Liver (tissue), 9 donors: Measurements from ENCODE around the gene TECTA. TPM values are rescaled to one million over a fixed set of nuclear protein-coding genes. Genes with fewer than 3 reads are reported as not detected.

ENCODE experiments used
- DNase-seq: peaks from one replicate; pipeline ENCODE4 v3.0.0-alpha.2; 2017; ENCODE audit warnings: low spot score
- H3K27ac ChIP-seq, 2 donors: one replicate each; pipeline ENCODE4 v1.7.0; 2013; ENCODE audit warnings: inconsistent platforms in 2 of 2, low read length in 2 of 2, control low read depth in 1 of 2, low read depth in 1 of 2, mild to moderate bottlenecking in 1 of 2
- H3K27me3 ChIP-seq, 4 donors: one replicate each; pipeline versions ENCODE4 v1.6.1 to v1.7.0; 2013; ENCODE audit warnings: low read length in 3 of 4, inconsistent platforms in 1 of 4, mild to moderate bottlenecking in 1 of 4, moderate library complexity in 1 of 4; ENCODE audit not compliant: control insufficient read depth in 4 of 4, insufficient read depth in 4 of 4
- H3K36me3 ChIP-seq, 4 donors: one replicate each; pipeline versions ENCODE4 v1.6.1 to v1.7.0; 2013; ENCODE audit warnings: low read length in 3 of 4, mild to moderate bottlenecking in 3 of 4, low read depth in 1 of 4, moderate library complexity in 1 of 4; ENCODE audit not compliant: control insufficient read depth in 4 of 4, insufficient read depth in 3 of 4
- H3K4me1 ChIP-seq, 4 donors: one replicate each; pipeline versions ENCODE4 v1.6.1 to v1.7.0; 2013; ENCODE audit warnings: low read length in 3 of 4, mild to moderate bottlenecking in 3 of 4, moderate library complexity in 1 of 4; ENCODE audit not compliant: control insufficient read depth in 4 of 4, insufficient read depth in 4 of 4
- H3K4me3 ChIP-seq, 3 donors: one replicate each; pipeline versions ENCODE4 v1.6.1 to v1.7.0; 2013; ENCODE audit warnings: low read length in 3 of 3, control low read depth in 1 of 3, low read depth in 1 of 3, mild to moderate bottlenecking in 1 of 3
- H3K9ac ChIP-seq, 2 donors: one replicate each; pipeline ENCODE4 v1.7.0; 2013; ENCODE audit warnings: low read length in 2 of 2, mild to moderate bottlenecking in 2 of 2, moderate library complexity in 2 of 2, control low read depth in 1 of 2, low read depth in 1 of 2
- H3K9me3 ChIP-seq, 4 donors: one replicate each; pipeline versions ENCODE4 v1.6.1 to v1.7.0; 2013; ENCODE audit warnings: low read length in 3 of 4; ENCODE audit not compliant: control insufficient read depth in 4 of 4
- CTCF ChIP-seq: fragments of 150-350 bp; IDR thresholded peaks from 2 replicates; pipeline ENCODE4 v1.5.1; 2017; ENCODE audit warnings: improper control_type of control experiment, low read depth, low read length; ENCODE audit not compliant: missing input control
- EGR1 ChIP-seq, 2 donors: IDR thresholded peaks; 2 replicates each; pipeline ENCODE4 v1.6.1; 2016 to 2018; ENCODE audit warnings: antibody characterized with exemption in 2 of 2, low read depth in 2 of 2
- FOXA1 ChIP-seq: IDR thresholded peaks from 2 replicates; pipeline ENCODE4 v1.6.1; 2016; ENCODE audit warnings: antibody characterized with exemption
- FOXA2 ChIP-seq: IDR thresholded peaks from 2 replicates; pipeline ENCODE4 v1.6.1; 2016; ENCODE audit warnings: antibody characterized with exemption
- GABPA ChIP-seq, 2 donors: IDR thresholded peaks in 1 of 2; conservative IDR thresholded peaks in 1 of 2; 2 replicates each; pipeline ENCODE4 v1.6.1; 2016; ENCODE audit warnings: antibody characterized with exemption in 2 of 2, mild to moderate bottlenecking in 1 of 2, moderate library complexity in 1 of 2
- HNF4A ChIP-seq, 2 donors: conservative IDR thresholded peaks; 2 replicates each; pipeline ENCODE4 v1.6.1; 2016; ENCODE audit warnings: antibody characterized with exemption in 2 of 2, mild to moderate bottlenecking in 2 of 2
- HNF4G ChIP-seq: IDR thresholded peaks from 2 replicates; pipeline ENCODE4 v1.6.1; 2016; ENCODE audit warnings: antibody characterized with exemption
- JUND ChIP-seq, 2 donors: IDR thresholded peaks; 2 replicates each; pipeline ENCODE4 v1.6.1; 2016; ENCODE audit warnings: antibody characterized with exemption in 2 of 2
- MAX ChIP-seq: IDR thresholded peaks from 2 replicates; pipeline ENCODE4 v1.6.1; 2016; ENCODE audit warnings: antibody characterized with exemption
- RAD21 ChIP-seq, 2 donors: IDR thresholded peaks; 2 replicates each; pipeline ENCODE4 v1.6.1; 2016; ENCODE audit warnings: antibody characterized with exemption in 2 of 2, mild to moderate bottlenecking in 2 of 2
- REST ChIP-seq: IDR thresholded peaks from 2 replicates; pipeline ENCODE4 v1.6.1; 2016; ENCODE audit warnings: antibody characterized with exemption, mild to moderate bottlenecking
- RXRA ChIP-seq, 2 donors: IDR thresholded peaks; 2 replicates each; pipeline ENCODE4 v1.6.1; 2017 to 2018; ENCODE audit warnings: antibody characterized with exemption in 2 of 2, mild to moderate bottlenecking in 1 of 2
- SP1 ChIP-seq: IDR thresholded peaks from 2 replicates; pipeline ENCODE4 v1.6.1; 2018; ENCODE audit warnings: antibody characterized with exemption, mild to moderate bottlenecking
- TAF1 ChIP-seq: conservative IDR thresholded peaks from 2 replicates; pipeline ENCODE4 v1.6.1; 2016; ENCODE audit warnings: antibody characterized with exemption, mild to moderate bottlenecking
- YY1 ChIP-seq: IDR thresholded peaks from 2 replicates; pipeline ENCODE4 v1.6.1; 2016; ENCODE audit warnings: antibody characterized with exemption, mild to moderate bottlenecking
- WGBS: extraction: QIAGEN DNeasy Blood & Tissue Kit; methylation state at CpG from one replicate; pipeline ENCODE4 v1.1.7; 2013; 5-methylcytosine and 5-hydroxymethylcytosine counted together
- polyA plus RNA-seq, 2 donors: library from polyadenylated mRNA; stranded (reverse) in 1 of 2; unstranded in 1 of 2; fragments of 200-250 nt in 1 of 2; fragments of >200 nt in 1 of 2; fragmentation: Nextera tagmentation in 1 of 2; extraction: Ambion mirVana in 1 of 2; gene quantifications; one replicate each; pipeline versions ENCODE4 v1.2.1 to v1.2.3, GENCODE V29; 2013 to 2015
- total RNA-seq, 2 donors: library from RNA; depleted of rRNA; stranded (reverse); fragments of >200 nt; gene quantifications; one replicate each; pipeline ENCODE4 v1.2.3, GENCODE V29; 2014
- donor health status: healthy.
- donor health status: healthy.
- donor health status: healthy.
- donor health status: healthy.
- donor health status: healthy.

TECTA gene
- total and polyA plus RNA-seq, 4 donors: 0.46 to 2.4 (median 0.73) TPM

- Histone ChIP-seq H3K9me3 (no peaks in the 10 kb centered on the region), H3K27me3 (no peaks in the 10 kb centered on the region), H3K4me1 (no peaks in the 10 kb centered on the region), H3K27ac (no peak overlapping the region), H3K36me3 (no peaks in the 10 kb centered on the region), H3K9ac (no peak overlapping the region), H3K4me3 (no peak overlapping the region)
- no peak for DNase-seq
- 78% methylated on average over 36 of the region's 36 CpGs for WGBS
- TF ChIP-seq HNF4A (conservative IDR thresholded peaks at IDR 0.05): no peak
- TF ChIP-seq FOXA1: no peak
- no peak for TF ChIP-seq RXRA (IDR thresholded peaks at IDR 0.05)
- no peak for TF ChIP-seq FOXA2
- TF ChIP-seq MAX: no peak
- no peak for TF ChIP-seq TAF1
- TF ChIP-seq REST: no peak
- no peak for TF ChIP-seq RAD21 (IDR thresholded peaks at IDR 0.05)
- TF ChIP-seq YY1: no peak
- no peak for TF ChIP-seq EGR1 (IDR thresholded peaks at IDR 0.05; ENCODE audit: low read depth in 2 of 2)
- no peak for TF ChIP-seq HNF4G
- no peak for TF ChIP-seq JUND (IDR thresholded peaks at IDR 0.05)
- no peak for TF ChIP-seq SP1
- no peak for TF ChIP-seq CTCF
Measured at GRCh38 chr11:121157756-121158155, 56.7 kb downstream of the TECTA start.

GRCh38 chr11:121159741-121160140 is 58.7 kb downstream of the TECTA start:
- no peak overlapping the region for H3K9ac ChIP-seq
- H3K36me3 ChIP-seq: no peaks in the 10 kb centered on the region
- no peaks in the 10 kb centered on the region for H3K4me1 ChIP-seq
- no peak for TF ChIP-seq HNF4A (conservative IDR thresholded peaks at IDR 0.05)
- no peak for TF ChIP-seq GABPA (IDR thresholded peaks at IDR 0.05 in 1 of 2, conservative IDR thresholded peaks at IDR 0.05 in 1 of 2)
- no peaks in the 10 kb centered on the region for H3K9me3 ChIP-seq
- no peak overlapping the region for H3K27ac ChIP-seq
- DNase-seq: no peak
- no peak overlapping the region for H3K4me3 ChIP-seq
- no peaks in the 10 kb centered on the region for H3K27me3 ChIP-seq
- 68% methylated on average over 3 of the region's 3 CpGs for WGBS
